ENCODE measurements around the gene B9D1.

Gene B9D1

GRCh38 chr17:19343671-19344151, 18.8 kb downstream of the B9D1 start:
- DNase-seq = peak in 2 of 10 donors; percentile 72 to 80
- intact Hi-C loops (cut with DNase I) = no loop called here

- intact Hi-C loops (cut with DNase I) = no loop called here
- peak in 1 of 10 donors; percentile 6 for DNase-seq
These were observed 19.3 kb downstream of the B9D1 start for GRCh38 chr17:19343256-19343630.

- intact Hi-C loops (cut with DNase I) = no loop called here
- DNase-seq = peak in 2 of 10 donors; percentile 59 to 85
These were observed 19.8 kb downstream of the B9D1 start for GRCh38 chr17:19342611-19343255.

- DNase-seq = peak in 3 of 10 donors; percentile 16 to 82 (median 75)
- intact Hi-C loops (cut with DNase I) = no loop called here
These were observed 20.6 kb downstream of the B9D1 start for GRCh38 chr17:19341641-19342610.

GRCh38 chr17:19341211-19341631, 21.3 kb downstream of the B9D1 start:
- intact Hi-C loops (cut with DNase I) = no loop called here

GRCh38 chr17:19339341-19339815, 23.1 kb downstream of the B9D1 start:
- DNase-seq = peak in 4 of 10 donors; percentile 13 to 62 (median 58)
- intact Hi-C loops (cut with DNase I) = no loop called here

More at GRCh38 chr17:19341211-19341631, 21.3 kb downstream of the B9D1 start:
- peak in 3 of 10 donors; percentile 43 to 72 (median 59) for DNase-seq

- intact Hi-C loops (cut with DNase I) = no loop called here
- peak in 5 of 10 donors; percentile 50 to 92 (median 58) for DNase-seq
These were observed 24.2 kb downstream of the B9D1 start for GRCh38 chr17:19338031-19338990.

GRCh38 chr17:19337712-19338023, 24.9 kb downstream of the B9D1 start:
- intact Hi-C loops (cut with DNase I) = no loop called here
- DNase-seq = peak in 1 of 10 donors; percentile 56

- intact Hi-C loops (cut with DNase I) = no loop called here
- DNase-seq = peak; percentile 44 to 96 (median 68)
These were observed 25.4 kb downstream of the B9D1 start for GRCh38 chr17:19336938-19337711.

GRCh38 chr17:19335951-19336631, 26.4 kb downstream of the B9D1 start:
- intact Hi-C loops (cut with DNase I) = no loop called here
- peak in 2 of 10 donors; percentile 70 to 79 for DNase-seq

GRCh38 chr17:19334331-19334730, 28.2 kb downstream of the B9D1 start:
- peak in 2 of 10 donors; percentile 30 to 71 for DNase-seq
- intact Hi-C loops (cut with DNase I) = no loop called here

GRCh38 chr17:19333736-19334290, 28.7 kb downstream of the B9D1 start:
- intact Hi-C loops (cut with DNase I) = no loop called here
- DNase-seq = peak in 2 of 10 donors; percentile 66 to 80

- peak in 2 of 10 donors; percentile 43 to 59 for DNase-seq
- intact Hi-C loops (cut with DNase I) = no loop called here
These were observed 29.4 kb downstream of the B9D1 start for GRCh38 chr17:19333132-19333440.

GRCh38 chr17:19332371-19333131, 30.0 kb downstream of the B9D1 start:
- peak in 2 of 10 donors; percentile 48 to 68 for DNase-seq
- intact Hi-C loops (cut with DNase I) = no loop called here

GRCh38 chr17:19331543-19332245, 30.8 kb downstream of the B9D1 start:
- peak in 1 of 10 donors; percentile 63 for DNase-seq
- intact Hi-C loops (cut with DNase I) = no loop called here

GRCh38 chr17:19331134-19331533, 31.4 kb downstream of the B9D1 start:
- peak in 1 of 10 donors; percentile 55 for DNase-seq
- intact Hi-C loops (cut with DNase I) = no loop called here

GRCh38 chr17:19330271-19330670, 32.3 kb downstream of the B9D1 start:
- DNase-seq = no peak
- intact Hi-C loops (cut with DNase I) = no loop called here
